ENCODE results near the gene KMT2E. TPM values are rescaled to one million over a fixed set of nuclear protein-coding genes. Genes with fewer than 3 reads are reported as not detected.
A peak's percentile ranks its signal among the peaks of the same experiment; 100 is the strongest.
"Not testable (repeated sequence)": the region's sequence is repeated elsewhere in the genome, so short reads cannot be mapped to it uniquely, and the experiment has no call there.

The KMT2E gene
- polyA plus RNA-seq, 3 donors from 2014 or later: 74.3 to 234 (median 114) TPM

GRCh38 chr7:104986628-104987259, 27.3 kb upstream of the KMT2E start:
- Mint-ChIP-seq H3K27me3 (ENCODE audit: low read depth in 3 of 3) (peaks cover 5 to 11% (median 9%) of the 10 kb centered on the region in 3 donors), H3K9me3 (no peaks in the 10 kb centered on the region), H3K36me3 (no peaks in the 10 kb centered on the region), H3K4me3 (no peak overlapping the region), H3K4me1 (peaks cover 49 to 55% of the 10 kb centered on the region in 2 donors), H3K27ac (peak overlapping the region; percentile 84 to 100 (median 94))
- no peak for DNase-seq

- Mint-ChIP-seq H3K4me1 (peaks cover 52 to 55% of the 10 kb centered on the region in 2 donors), H3K27ac (peak overlapping the region in 2 of 6 donors; percentile 78 to 89)
Measured at GRCh38 chr7:104987403-104987802, 26.6 kb upstream of the KMT2E start.

GRCh38 chr7:104990983-104991382, 23.0 kb upstream of the KMT2E start:
- Mint-ChIP-seq H3K36me3 (no peaks in the 10 kb centered on the region), H3K9me3 (no peaks in the 10 kb centered on the region), H3K27ac (peak overlapping the region in 2 of 6 donors; percentile 34 to 45), H3K4me1 (peaks cover 54 to 56% of the 10 kb centered on the region in 2 donors), H3K4me3 (no peak overlapping the region), H3K27me3 (ENCODE audit: low read depth in 3 of 3) (no peaks in the 10 kb centered on the region)
- DNase-seq: no peak

More at GRCh38 chr7:104987403-104987802, 26.6 kb upstream of the KMT2E start:
- peaks cover 5 to 11% (median 9%) of the 10 kb centered on the region in 3 donors for H3K27me3 Mint-ChIP-seq (ENCODE audit: low read depth in 3 of 3)
- H3K9me3 Mint-ChIP-seq, DNase-seq, H3K36me3 Mint-ChIP-seq, H3K4me3 Mint-ChIP-seq: not testable (repeated sequence)

- Mint-ChIP-seq H3K27me3 (ENCODE audit: low read depth in 3 of 3) (no peaks in the 10 kb centered on the region), H3K36me3 (no peaks in the 10 kb centered on the region), H3K4me1 (peaks cover 58 to 60% of the 10 kb centered on the region in 2 donors), H3K27ac (peak overlapping the region in 5 of 6 donors; percentile 39 to 74 (median 68)), H3K9me3 (no peaks in the 10 kb centered on the region), H3K4me3 (no peak overlapping the region)
- no peak for DNase-seq
Measured at GRCh38 chr7:104992306-104992705, 21.7 kb upstream of the KMT2E start.

GRCh38 chr7:104993217-104993862, 20.7 kb upstream of the KMT2E start:
- DNase-seq: no peak
- peak overlapping the region in 1 of 5 donors; percentile 29 for H3K4me3 Mint-ChIP-seq
- no peaks in the 10 kb centered on the region for H3K36me3 Mint-ChIP-seq
- H3K27me3 Mint-ChIP-seq (ENCODE audit: low read depth in 3 of 3): no peaks in the 10 kb centered on the region
- peaks cover 59 to 68% of the 10 kb centered on the region in 2 donors for H3K4me1 Mint-ChIP-seq
- H3K9me3 Mint-ChIP-seq: no peaks in the 10 kb centered on the region
- H3K27ac Mint-ChIP-seq: peak overlapping the region; percentile 50 to 84 (median 65)

GRCh38 chr7:104998040-104998752, 15.8 kb upstream of the KMT2E start:
- peak overlapping the region in 1 of 5 donors; percentile 37 for H3K4me3 Mint-ChIP-seq
- H3K27me3 Mint-ChIP-seq (ENCODE audit: low read depth in 3 of 3): peaks cover 0 to 2% (median 2%) of the 10 kb centered on the region in 3 donors
- H3K9me3 Mint-ChIP-seq: no peaks in the 10 kb centered on the region
- H3K27ac Mint-ChIP-seq: peak overlapping the region; percentile 51 to 85 (median 72)
- H3K4me1 Mint-ChIP-seq: peaks cover 91 to 100% of the 10 kb centered on the region in 2 donors
- no peaks in the 10 kb centered on the region for H3K36me3 Mint-ChIP-seq
- no peak for DNase-seq

GRCh38 chr7:105000200-105000599, 13.8 kb upstream of the KMT2E start:
- H3K4me3 Mint-ChIP-seq: peak overlapping the region in 3 of 5 donors; percentile 15 to 33 (median 25)
- no peak for DNase-seq
- H3K36me3 Mint-ChIP-seq: peaks cover 0 to 2% (median 2%) of the 10 kb centered on the region in 3 donors
- peak overlapping the region; percentile 68 to 87 (median 82) for H3K27ac Mint-ChIP-seq
- H3K9me3 Mint-ChIP-seq: no peaks in the 10 kb centered on the region
- peaks cover 0 to 2% (median 2%) of the 10 kb centered on the region in 3 donors for H3K27me3 Mint-ChIP-seq (ENCODE audit: low read depth in 3 of 3)
- H3K4me1 Mint-ChIP-seq: peaks cover 92 to 100% of the 10 kb centered on the region in 2 donors

GRCh38 chr7:105000927-105001336, 13.1 kb upstream of the KMT2E start:
- no peak for DNase-seq
- H3K9me3 Mint-ChIP-seq: no peaks in the 10 kb centered on the region
- H3K27ac Mint-ChIP-seq: peak overlapping the region; percentile 80 to 88 (median 86)
- H3K27me3 Mint-ChIP-seq (ENCODE audit: low read depth in 3 of 3): peaks cover 0 to 2% (median 2%) of the 10 kb centered on the region in 3 donors
- H3K4me1 Mint-ChIP-seq: peaks cover 87 to 98% of the 10 kb centered on the region in 2 donors
- peaks cover 0 to 4% (median 3%) of the 10 kb centered on the region in 3 donors for H3K36me3 Mint-ChIP-seq
- peak overlapping the region; percentile 19 to 56 (median 33) for H3K4me3 Mint-ChIP-seq

- DNase-seq: no peak
- peaks cover 87 to 98% of the 10 kb centered on the region in 2 donors for H3K4me1 Mint-ChIP-seq
- peaks cover 0 to 4% (median 3%) of the 10 kb centered on the region in 3 donors for H3K36me3 Mint-ChIP-seq
- no peaks in the 10 kb centered on the region for H3K9me3 Mint-ChIP-seq
- H3K27ac Mint-ChIP-seq: peak overlapping the region; percentile 80 to 88 (median 86)
- peak overlapping the region in 4 of 5 donors; percentile 19 to 56 (median 34) for H3K4me3 Mint-ChIP-seq
- peaks cover 0 to 2% (median 2%) of the 10 kb centered on the region in 3 donors for H3K27me3 Mint-ChIP-seq (ENCODE audit: low read depth in 3 of 3)
Measured at GRCh38 chr7:105001652-105002184, 12.3 kb upstream of the KMT2E start.

GRCh38 chr7:105003275-105003674, 10.7 kb upstream of the KMT2E start:
- H3K27ac Mint-ChIP-seq: peak overlapping the region; percentile 84 to 91 (median 87)
- peaks cover 0 to 2% (median 2%) of the 10 kb centered on the region in 3 donors for H3K27me3 Mint-ChIP-seq (ENCODE audit: low read depth in 3 of 3)
- DNase-seq: no peak
- H3K4me1 Mint-ChIP-seq: peaks cover 87 to 98% of the 10 kb centered on the region in 2 donors
- peaks cover 0 to 4% (median 3%) of the 10 kb centered on the region in 3 donors for H3K36me3 Mint-ChIP-seq
- no peaks in the 10 kb centered on the region for H3K9me3 Mint-ChIP-seq
- H3K4me3 Mint-ChIP-seq: peak overlapping the region; percentile 1 to 61 (median 49)

- H3K4me1 Mint-ChIP-seq: peaks cover 87 to 98% of the 10 kb centered on the region in 2 donors
- peaks cover 0 to 4% (median 3%) of the 10 kb centered on the region in 3 donors for H3K36me3 Mint-ChIP-seq
- H3K27me3 Mint-ChIP-seq (ENCODE audit: low read depth in 3 of 3): peaks cover 0 to 2% (median 2%) of the 10 kb centered on the region in 3 donors
- no peak for DNase-seq
- peak overlapping the region in 3 of 5 donors; percentile 10 to 61 (median 36) for H3K4me3 Mint-ChIP-seq
- H3K27ac Mint-ChIP-seq: peak overlapping the region; percentile 74 to 87 (median 84)
- no peaks in the 10 kb centered on the region for H3K9me3 Mint-ChIP-seq
Measured at GRCh38 chr7:105003872-105004510, 10.0 kb upstream of the KMT2E start.

- DNase-seq; H3K36me3 Mint-ChIP-seq; H3K27me3 Mint-ChIP-seq (ENCODE audit: low read depth in 3 of 3); H3K9me3 Mint-ChIP-seq: not testable (repeated sequence)
- Mint-ChIP-seq H3K27ac (peak overlapping the region; percentile 21 to 93 (median 79)), H3K4me3 (peak overlapping the region in 3 of 5 donors; percentile 1 to 62 (median 45)), H3K4me1 (peaks cover 88 to 98% of the 10 kb centered on the region in 2 donors)
Measured at GRCh38 chr7:105005006-105005405, 9.0 kb upstream of the KMT2E start.

- H3K36me3 Mint-ChIP-seq; DNase-seq; H3K27me3 Mint-ChIP-seq (ENCODE audit: low read depth in 3 of 3); H3K9me3 Mint-ChIP-seq: not testable (repeated sequence)
- Mint-ChIP-seq H3K4me1 (peaks cover 88 to 98% of the 10 kb centered on the region in 2 donors), H3K4me3 (peak overlapping the region in 3 of 5 donors; percentile 1 to 62 (median 45)), H3K27ac (peak overlapping the region; percentile 21 to 100 (median 78))
Measured at GRCh38 chr7:105005486-105005885, 8.5 kb upstream of the KMT2E start.
